T-cell (primary cell): ENCODE measurements around the gene VAMP5. TPM values are rescaled to one million over a fixed set of nuclear protein-coding genes. Genes with fewer than 3 reads are reported as not detected.
A peak's percentile ranks its signal among the peaks of the same experiment; 100 is the strongest.

Experiments used
- ATAC-seq, 4 experiments: fragments of 200-7000 bp in 3 of 4; fragments of 150-1000 bp in 1 of 4; cut with Tn5 transposase; replicated peaks in 1 of 4; 1 replicate in 3 of 4; 2 replicates in 1 of 4; pipeline ENCODE4 v1.10.0; 2021; ENCODE audit warnings: moderate library complexity in 3 of 4, mild to moderate bottlenecking in 2 of 4, moderate number of reproducible peaks in 1 of 4
- CTCF ChIA-PET, 2 donors: fragments of 300-600 bp; sonication (Branson Sonifier 250); formaldehyde crosslinking; loops; one replicate each; lab custom pipeline; 2022; ENCODE audit warnings: antibody characterized with exemption in 2 of 2; lab: Charles Lee
- POLR2A ChIA-PET, 2 donors: fragments of 300-600 bp; sonication (Branson Sonifier 250); formaldehyde crosslinking; loops; one replicate each; lab custom pipeline; 2022; ENCODE audit warnings: antibody characterized with exemption in 2 of 2; lab: Charles Lee
- DNase-seq, 35 experiments: peaks; one replicate each; pipeline versions ENCODE4 v3.0.0 to v3.0.0-alpha.2; 2013 to 2023
- H3K27ac ChIP-seq: one replicate; pipeline ENCODE4 v1.5.1; 2013; ENCODE audit warnings: low read length
- H3K27me3 ChIP-seq, 2 experiments: replicated peaks in 1 of 2; 1 replicate in 1 of 2; 2 replicates in 1 of 2; pipeline versions ENCODE4 v1.6.1 to v1.7.0; 2013; ENCODE audit warnings: low read length in 1 of 2, mixed read lengths in 1 of 2; ENCODE audit not compliant: control insufficient read depth in 2 of 2, insufficient read depth in 2 of 2; ENCODE audit errors: extremely low read depth in 1 of 2
- H3K36me3 ChIP-seq, 2 donors: 1 replicate in 1 of 2; 2 replicates in 1 of 2; pipeline versions ENCODE4 v1.6.1 to v1.7.0; 2013; ENCODE audit warnings: low read length in 1 of 2; ENCODE audit not compliant: control insufficient read depth in 2 of 2, insufficient read depth in 1 of 2; ENCODE audit errors: extremely low read depth in 1 of 2
- H3K4me1 ChIP-seq, 2 experiments: 1 replicate in 1 of 2; 2 replicates in 1 of 2; pipeline versions ENCODE4 v1.6.1 to v1.7.0; 2013; ENCODE audit warnings: low read length in 2 of 2, mixed read lengths in 1 of 2; ENCODE audit not compliant: insufficient read depth in 2 of 2, control insufficient read depth in 1 of 2; ENCODE audit errors: extremely low read depth in 1 of 2
- H3K4me3 ChIP-seq, 2 donors: 1 replicate in 1 of 2; 2 replicates in 1 of 2; pipeline versions ENCODE4 v1.5.1 to v1.7.0; 2013; ENCODE audit warnings: mild to moderate bottlenecking in 2 of 2, low read length in 1 of 2, moderate library complexity in 1 of 2; ENCODE audit not compliant: control insufficient read depth in 1 of 2; ENCODE audit errors: extremely low read depth in 1 of 2
- H3K9me3 ChIP-seq: 2 replicates; pipeline ENCODE4 v1.7.0; 2013
- H3K27ac Mint-ChIP-seq, 2 donors: one replicate each; pipeline ENCODE4 v1.8.0; 2020 to 2021; ENCODE audit warnings: mild to moderate bottlenecking in 2 of 2, mixed read lengths in 2 of 2
- H3K27me3 Mint-ChIP-seq, 2 donors: one replicate each; pipeline ENCODE4 v1.8.0; 2021 to 2022; ENCODE audit warnings: mixed read lengths in 2 of 2
- H3K36me3 Mint-ChIP-seq: one replicate; pipeline ENCODE4 v1.8.0; 2021; ENCODE audit warnings: mixed read lengths
- H3K4me1 Mint-ChIP-seq, 3 donors: one replicate each; pipeline ENCODE4 v1.8.0; 2020 to 2022; ENCODE audit warnings: mixed read lengths in 3 of 3, mild to moderate bottlenecking in 1 of 3
- H3K4me3 Mint-ChIP-seq, 3 donors: one replicate each; pipeline ENCODE4 v1.8.0; 2020 to 2022; ENCODE audit warnings: mild to moderate bottlenecking in 3 of 3, mixed read lengths in 3 of 3, moderate library complexity in 3 of 3
- H3K9me3 Mint-ChIP-seq, 3 donors: one replicate each; pipeline ENCODE4 v1.8.0; 2020 to 2022; ENCODE audit warnings: mixed read lengths in 3 of 3
- WGBS: methylation state at CpG from one replicate; pipeline ENCODE4 v1.1.5; 2013; ENCODE audit warnings: missing lambda C conversion rate; ENCODE audit not compliant: insufficient coverage; 5-methylcytosine and 5-hydroxymethylcytosine counted together
- total RNA-seq, 35 experiments: library from RNA in 6 of 35; stranded (reverse) in 6 of 35; fragments of 120-200 nt in 1 of 35; gene quantifications; one replicate each; pipeline versions ENCODE4 v1.2.1 to v1.2.4 and lab custom pipeline; 2013 to 2026

Gene VAMP5
- total RNA-seq, 5 donors from 2014 or later (not counting 1 experiment from before 2014, with no cell fraction given) = 25.0 to 40.1 (median 33.9) TPM

DNA sequence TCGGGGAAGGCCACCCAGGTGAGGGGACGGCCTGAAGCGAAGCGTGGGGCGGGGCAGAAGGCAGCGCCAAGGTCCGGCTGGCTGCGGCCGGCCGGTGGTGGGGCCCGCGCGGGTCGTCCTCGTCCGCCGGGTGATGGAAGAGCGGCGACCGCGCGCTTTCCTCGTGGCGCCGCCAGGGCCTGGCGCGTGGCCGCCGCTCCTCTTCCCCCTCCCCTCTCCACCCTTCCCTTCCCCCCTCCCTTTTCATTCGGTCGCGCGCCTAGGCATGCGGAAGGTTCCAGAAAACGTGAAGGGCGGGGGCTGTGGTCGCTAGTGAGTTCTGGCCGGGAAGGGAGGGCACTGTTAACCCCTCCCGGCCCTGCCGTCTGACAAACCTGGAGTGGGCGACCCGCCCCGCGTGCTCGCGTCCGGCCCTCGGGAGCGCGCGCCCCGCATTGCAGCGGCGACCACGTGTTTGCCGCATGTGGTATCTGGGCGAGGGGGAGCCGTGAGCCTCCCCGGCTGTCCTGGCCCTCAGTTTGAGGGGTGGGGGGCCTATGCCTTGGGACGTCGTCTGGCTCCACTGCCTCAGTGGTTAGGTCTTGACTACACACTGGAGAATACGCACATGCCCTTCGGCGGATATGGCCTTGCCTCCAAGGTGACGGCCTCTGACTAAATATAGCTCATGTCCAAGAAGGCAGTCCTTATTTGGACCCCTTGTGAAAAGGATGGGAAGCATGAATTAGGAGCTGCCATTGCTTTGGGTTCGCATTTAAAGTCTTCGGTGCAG, 44.7 kb upstream of the VAMP5 start:
- Histone ChIP-seq H3K36me3 (peaks cover 0 to 37% of the 10 kb centered on the region in 2 donors), H3K4me1 (peaks cover 23 to 31% of the 10 kb centered on the region in 2 experiments), H3K4me3 (peak overlapping the region; percentile 97 to 100), H3K27me3 (no peaks in the 10 kb centered on the region), H3K27ac (peak overlapping the region; percentile 73), H3K9me3 (no peaks in the 10 kb centered on the region)
- peak; percentile 43 to 80 (median 60) for DNase-seq
- H3K4me1 Mint-ChIP-seq = peaks cover 45 to 49% (median 45%) of the 10 kb centered on the region in 3 donors
- no peaks in the 10 kb centered on the region for H3K9me3 Mint-ChIP-seq
- WGBS = under 1% methylated on average over 49 of the region's 67 CpGs
- peaks cover 31% of the 10 kb centered on the region for H3K36me3 Mint-ChIP-seq
- H3K27ac Mint-ChIP-seq = peak overlapping the region; percentile 93 to 95
- ChIA-PET POLR2A (interaction anchor here (0.6 to 1.3 kb wide), 9 partner anchors 13 to 600 kb away, joined by 3 to 11 read pairs (median 5); no protein-coding TSS in a partner anchor), CTCF (interaction anchor here (0.6 to 8.7 kb wide), 8 partner anchors 11 to 203 kb away, joined by 3 to 63 read pairs (median 4); partner anchors contain the start of genes ELMOD3 (in 1 of the 2), GGCX (in 1 of the 2), RETSAT (in 1 of the 2) and SH2D6 (in 1 of the 2))
- peak; percentile 63 to 72 (median 64) for ATAC-seq
- H3K27me3 Mint-ChIP-seq = no peaks in the 10 kb centered on the region
- peak overlapping the region; percentile 92 to 96 (median 94) for H3K4me3 Mint-ChIP-seq

DNA sequence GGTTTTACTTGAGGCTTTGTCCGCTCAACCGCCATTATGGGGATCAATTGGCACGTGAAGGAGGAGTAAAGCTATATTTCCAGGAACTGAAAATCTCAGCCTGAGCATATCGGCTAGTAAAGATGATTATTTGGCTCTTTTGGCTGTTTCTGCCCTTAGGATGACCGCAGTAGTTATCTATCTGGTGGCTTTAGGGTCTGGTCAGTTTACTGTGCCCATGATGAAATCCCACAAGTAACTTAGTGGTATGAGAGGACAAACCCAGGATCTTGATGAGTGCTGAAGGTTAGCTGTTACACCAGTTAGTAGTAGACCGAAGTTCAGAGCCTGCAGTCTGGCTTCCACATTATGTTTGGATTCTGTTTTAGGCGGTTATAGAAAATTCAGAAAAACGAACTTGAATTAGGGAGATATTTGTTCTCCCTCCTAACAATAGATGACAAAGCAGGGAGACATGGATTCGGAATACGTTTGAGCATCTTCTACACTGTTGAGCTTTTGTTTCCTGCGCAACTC, 44.0 kb upstream of the VAMP5 start:
- H3K4me1 ChIP-seq = peaks cover 23 to 31% of the 10 kb centered on the region in 2 experiments
- CTCF ChIA-PET = interaction anchor here (0.9 to 8.7 kb wide), 5 partner anchors 10 to 186 kb away, joined by 3 to 63 read pairs (median 4); partner anchors contain the start of genes ELMOD3 (in 1 of the 2), GGCX (in 1 of the 2), RETSAT (in 1 of the 2) and SH2D6 (in 1 of the 2)
- no peaks in the 10 kb centered on the region for H3K9me3 ChIP-seq
- peaks cover 0 to 42% of the 10 kb centered on the region in 2 donors for H3K36me3 ChIP-seq
- peak overlapping the region; percentile 97 to 100 for H3K4me3 ChIP-seq
- no peaks in the 10 kb centered on the region for H3K27me3 Mint-ChIP-seq
- H3K4me1 Mint-ChIP-seq = peaks cover 45 to 49% (median 45%) of the 10 kb centered on the region in 3 donors
- POLR2A ChIA-PET = interaction anchor here (0.8 to 1.2 kb wide), 4 partner anchors 12 to 120 kb away, joined by 3 to 8 read pairs (median 4); no protein-coding TSS in a partner anchor
- peaks cover 31% of the 10 kb centered on the region for H3K36me3 Mint-ChIP-seq
- H3K27ac ChIP-seq = peak overlapping the region; percentile 73
- ATAC-seq (no peak), DNase-seq (no peak)
- H3K27ac Mint-ChIP-seq = peak overlapping the region; percentile 88 to 91
- WGBS = 0% methylated on average over 7 of the region's 11 CpGs
- H3K9me3 Mint-ChIP-seq = no peaks in the 10 kb centered on the region
- H3K27me3 ChIP-seq = no peaks in the 10 kb centered on the region
- H3K4me3 Mint-ChIP-seq = peak overlapping the region; percentile 92 to 96 (median 94)

DNA sequence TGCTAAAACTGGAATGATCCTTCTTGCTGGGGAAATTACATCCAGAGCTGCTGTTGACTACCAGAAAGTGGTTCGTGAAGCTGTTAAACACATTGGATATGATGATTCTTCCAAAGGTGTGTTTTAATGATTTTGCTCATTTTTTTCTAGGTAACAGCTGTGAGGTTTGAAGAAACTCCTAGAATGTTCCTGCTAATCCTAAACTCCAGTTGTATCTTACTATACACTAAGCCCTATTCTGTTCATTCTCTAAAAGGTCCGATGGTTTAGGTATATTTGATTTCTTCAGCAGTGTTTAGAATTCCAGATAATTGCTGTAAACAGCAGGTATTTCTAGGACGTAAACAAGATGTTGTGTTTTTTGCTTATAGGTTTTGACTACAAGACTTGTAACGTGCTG, 43.0 kb upstream of the VAMP5 start:
- Histone ChIP-seq H3K27ac (no peak overlapping the region), H3K27me3 (no peaks in the 10 kb centered on the region), H3K4me3 (no peak overlapping the region), H3K36me3 (peaks cover 0 to 49% of the 10 kb centered on the region in 2 donors), H3K9me3 (no peaks in the 10 kb centered on the region), H3K4me1 (peaks cover 23 to 31% of the 10 kb centered on the region in 2 experiments)
- ChIA-PET CTCF (interaction anchor here in 1 of 2 donors (3.3 to 8.7 kb wide), 2 partner anchors 9 to 122 kb away, joined by 15 to 63 read pairs; partner anchors contain the start of gene SH2D6), POLR2A (interaction anchor here in 1 of 2 donors (1.4 kb wide), 1 partner anchor 15 kb away, joined by 3 read pairs; no protein-coding TSS in a partner anchor)
- H3K27ac Mint-ChIP-seq = peak overlapping the region; percentile 23 to 91
- peaks cover 31% of the 10 kb centered on the region for H3K36me3 Mint-ChIP-seq
- 76% methylated on average over 2 of the region's 4 CpGs for WGBS
- DNase-seq (no peak), ATAC-seq (no peak)
- no peaks in the 10 kb centered on the region for H3K9me3 Mint-ChIP-seq
- no peaks in the 10 kb centered on the region for H3K27me3 Mint-ChIP-seq
- peaks cover 44 to 48% (median 45%) of the 10 kb centered on the region in 3 donors for H3K4me1 Mint-ChIP-seq
- peak overlapping the region; percentile 31 to 96 (median 92) for H3K4me3 Mint-ChIP-seq

DNA sequence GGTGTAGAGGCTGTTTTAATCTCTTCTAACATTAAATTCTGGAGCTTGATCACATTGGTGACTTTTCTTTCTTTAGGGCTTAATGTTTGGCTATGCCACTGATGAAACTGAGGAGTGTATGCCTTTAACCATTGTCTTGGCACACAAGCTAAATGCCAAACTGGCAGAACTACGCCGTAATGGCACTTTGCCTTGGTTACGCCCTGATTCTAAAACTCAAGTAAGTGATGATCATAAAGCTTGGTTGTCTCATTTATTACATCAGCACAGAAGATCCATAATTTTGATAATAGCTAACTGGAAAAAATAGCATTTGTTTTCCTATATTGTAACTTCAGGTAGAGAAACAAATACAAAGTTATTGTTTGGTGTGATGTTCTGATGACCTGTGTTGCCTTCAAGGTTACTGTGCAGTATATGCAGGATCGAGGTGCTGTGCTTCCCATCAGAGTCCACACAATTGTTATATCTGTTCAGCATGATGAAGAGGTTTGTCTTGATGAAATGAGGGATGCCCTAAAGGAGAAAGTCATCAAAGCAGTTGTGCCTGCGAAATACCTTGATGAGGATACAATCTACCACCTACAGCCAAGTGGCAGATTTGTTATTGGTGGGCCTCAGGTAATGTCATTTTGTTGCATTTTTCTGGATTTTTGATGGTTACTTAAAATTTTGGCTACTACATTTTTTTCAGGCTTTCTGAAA, 42.3 kb upstream of the VAMP5 start:
- Histone ChIP-seq H3K4me3 (no peak overlapping the region), H3K4me1 (peaks cover 21 to 31% of the 10 kb centered on the region in 2 experiments), H3K27ac (no peak overlapping the region), H3K36me3 (peaks cover 0 to 49% of the 10 kb centered on the region in 2 donors), H3K27me3 (no peaks in the 10 kb centered on the region), H3K9me3 (no peaks in the 10 kb centered on the region)
- ATAC-seq = no peak
- no peaks in the 10 kb centered on the region for H3K9me3 Mint-ChIP-seq
- no peak for DNase-seq
- no peaks in the 10 kb centered on the region for H3K27me3 Mint-ChIP-seq
- peaks cover 40 to 44% (median 43%) of the 10 kb centered on the region in 3 donors for H3K4me1 Mint-ChIP-seq
- no CpG with 5 or more reads among the region's 5 CpGs for WGBS
- H3K27ac Mint-ChIP-seq = peak overlapping the region in 1 of 2 donors; percentile 23
- H3K4me3 Mint-ChIP-seq = peak overlapping the region in 1 of 3 donors; percentile 96
- ChIA-PET POLR2A (interaction anchor here in 1 of 2 donors (1.4 kb wide), 1 partner anchor 14 kb away, joined by 3 read pairs; no protein-coding TSS in a partner anchor), CTCF (interaction anchor here in 1 of 2 donors (8.7 kb wide), 1 partner anchor 9 kb away, joined by 63 read pairs; no protein-coding TSS in a partner anchor)
- peaks cover 31% of the 10 kb centered on the region for H3K36me3 Mint-ChIP-seq

- WGBS = 92% methylated on average over 2 of the region's 4 CpGs
- Mint-ChIP-seq H3K4me3 (no peak overlapping the region), H3K4me1 (peaks cover 32 to 36% (median 35%) of the 10 kb centered on the region in 3 donors), H3K9me3 (no peaks in the 10 kb centered on the region), H3K36me3 (peaks cover 33% of the 10 kb centered on the region), H3K27me3 (no peaks in the 10 kb centered on the region), H3K27ac (no peak overlapping the region)
- CTCF ChIA-PET = interaction anchor here (1.0 to 8.7 kb wide), 2 partner anchors 8 to 126 kb away, joined by 3 to 63 read pairs; no protein-coding TSS in a partner anchor
- Histone ChIP-seq H3K9me3 (no peaks in the 10 kb centered on the region), H3K4me1 (peaks cover 15 to 23% of the 10 kb centered on the region in 2 experiments), H3K27ac (no peak overlapping the region), H3K36me3 (peaks cover 0 to 49% of the 10 kb centered on the region in 2 donors), H3K4me3 (no peak overlapping the region), H3K27me3 (no peaks in the 10 kb centered on the region)
- DNase-seq (no peak), ATAC-seq (no peak)
- POLR2A ChIA-PET = no interaction called here
These were observed 41.5 kb upstream of the VAMP5 start for GRCh38 chr2:85542777-85543176.
